NCI-H146 treated with DMSO at 0.1 percent for 48 hours (cell line): Measurements from ENCODE around the gene PLAAT1.

Source experiments
- DNase-seq: peaks from one replicate; lab custom pipeline; 2025; ENCODE audit not compliant: unreplicated experiment; lab: John Stamatoyannopoulos, UW

Gene PLAAT1

DNA sequence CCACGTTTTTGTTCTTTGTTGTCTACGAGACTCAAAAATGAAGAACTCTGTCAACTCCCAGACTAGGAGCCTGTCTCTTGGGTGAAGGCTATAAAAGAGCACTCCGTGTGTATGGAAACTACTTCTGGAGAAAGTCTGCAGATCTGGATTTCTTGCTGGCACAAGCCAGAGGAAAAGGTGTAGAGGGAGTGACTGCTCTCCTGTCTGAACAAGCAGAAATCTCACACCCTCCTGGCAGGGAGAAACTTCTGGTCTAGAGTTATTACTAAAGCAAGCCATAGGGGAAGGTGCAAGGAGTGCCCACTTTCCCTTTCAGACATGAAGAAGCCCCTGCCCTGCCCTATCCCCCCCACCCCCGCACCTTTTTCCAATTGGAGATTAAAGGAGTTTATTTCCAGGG is 9.5 kb downstream of the PLAAT1 start:
- no peak for DNase-seq

DNA sequence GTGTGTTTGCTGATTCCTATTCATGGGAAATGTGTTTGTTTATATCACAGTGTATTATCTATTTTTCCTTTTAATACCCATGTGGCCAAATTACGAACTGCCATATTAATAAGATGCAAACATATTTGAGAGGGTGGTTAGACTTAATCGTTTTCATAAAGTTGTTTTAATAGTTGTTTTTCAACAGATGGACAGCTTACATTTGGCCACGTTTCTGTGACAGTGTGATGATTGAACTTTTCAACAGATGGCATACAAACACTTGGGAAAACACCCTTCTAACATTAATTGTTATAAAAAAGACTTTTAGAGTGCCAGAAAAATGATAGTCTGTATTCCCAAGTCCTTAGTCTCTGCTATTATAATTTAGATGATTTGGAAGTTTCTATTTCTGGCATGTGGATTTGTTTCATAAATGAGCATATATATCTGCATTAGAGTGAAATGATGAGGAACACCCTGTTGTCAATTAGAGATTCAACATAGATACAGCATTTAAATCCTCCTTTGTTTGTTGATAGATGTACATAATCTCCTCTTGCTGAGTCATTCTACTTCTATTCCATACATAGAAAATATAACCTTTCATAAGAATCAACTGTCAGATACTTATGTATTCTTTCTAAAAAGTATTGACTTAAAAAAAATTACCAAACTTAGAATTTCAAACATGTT is 13.1 kb downstream of the PLAAT1 start:
- DNase-seq = no peak

DNA sequence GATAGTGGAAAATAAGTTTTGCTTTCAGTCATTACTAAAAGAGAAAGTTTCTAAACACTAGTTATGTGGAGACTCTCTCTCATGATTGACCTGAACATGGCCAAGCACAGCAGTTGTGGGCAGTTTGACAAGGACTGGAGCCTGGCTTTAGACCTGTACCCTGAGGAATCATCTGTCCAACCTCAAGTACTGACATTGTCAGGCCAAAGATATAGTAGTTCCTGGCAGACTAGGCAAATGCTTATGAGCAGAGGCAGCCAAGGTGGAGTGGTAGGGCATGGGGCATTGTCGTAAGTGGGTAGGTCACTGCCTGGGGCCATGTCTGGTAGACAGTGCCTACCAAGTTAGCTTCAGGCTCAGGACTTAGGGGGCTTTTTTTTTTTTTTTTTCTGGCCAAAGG is 20.9 kb downstream of the PLAAT1 start:
- no peak for DNase-seq

DNA sequence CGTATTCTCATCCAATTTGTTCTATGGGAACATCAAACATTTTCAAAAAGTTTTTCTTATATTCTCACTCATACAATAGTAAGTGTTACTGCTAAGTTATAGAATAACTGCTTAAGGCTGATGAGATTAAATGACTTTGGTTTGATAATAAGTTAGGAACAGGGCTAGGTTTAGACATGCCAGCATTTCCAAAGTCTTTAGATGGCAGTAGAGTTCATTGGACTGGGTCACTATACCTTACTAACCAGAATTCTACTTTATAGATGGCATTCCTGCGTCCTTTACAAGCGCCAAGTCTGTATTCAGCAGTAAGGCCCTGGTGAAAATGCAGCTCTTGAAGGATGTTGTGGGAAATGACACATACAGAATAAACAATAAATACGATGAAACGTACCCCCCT is 21.7 kb downstream of the PLAAT1 start:
- no peak for DNase-seq

DNA sequence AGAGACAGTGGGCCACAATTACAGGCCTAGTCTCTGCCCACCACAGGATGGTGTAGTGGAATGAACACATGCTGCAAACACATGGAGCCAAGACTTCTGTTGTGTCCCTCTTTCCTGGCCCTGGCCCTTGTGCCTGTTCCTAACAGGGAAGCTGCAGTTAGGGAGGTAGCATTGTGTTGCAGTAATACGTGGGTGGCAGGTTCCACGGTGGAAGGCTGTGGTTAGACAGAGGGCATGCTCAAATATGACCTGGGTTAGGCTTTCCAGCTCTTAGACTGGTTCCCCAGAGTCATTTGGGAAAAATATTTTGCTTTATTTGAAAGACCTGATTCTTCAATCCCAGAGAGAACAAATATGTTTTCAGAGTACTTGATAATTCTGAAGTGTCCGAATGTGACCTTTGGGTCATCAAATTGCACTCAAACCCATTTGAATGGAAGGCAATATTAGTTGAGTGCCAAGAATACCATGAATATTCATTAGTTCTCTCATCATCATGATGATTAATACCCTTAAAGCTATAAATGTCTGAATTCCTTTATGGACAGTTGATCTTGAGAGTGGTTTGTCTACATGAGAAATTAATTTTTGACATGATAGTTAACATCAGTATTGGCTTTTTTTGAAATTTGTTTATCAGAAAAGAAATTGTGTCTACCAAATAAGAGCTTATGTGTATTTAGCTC is 28.5 kb downstream of the PLAAT1 start:
- DNase-seq = no peak

DNA sequence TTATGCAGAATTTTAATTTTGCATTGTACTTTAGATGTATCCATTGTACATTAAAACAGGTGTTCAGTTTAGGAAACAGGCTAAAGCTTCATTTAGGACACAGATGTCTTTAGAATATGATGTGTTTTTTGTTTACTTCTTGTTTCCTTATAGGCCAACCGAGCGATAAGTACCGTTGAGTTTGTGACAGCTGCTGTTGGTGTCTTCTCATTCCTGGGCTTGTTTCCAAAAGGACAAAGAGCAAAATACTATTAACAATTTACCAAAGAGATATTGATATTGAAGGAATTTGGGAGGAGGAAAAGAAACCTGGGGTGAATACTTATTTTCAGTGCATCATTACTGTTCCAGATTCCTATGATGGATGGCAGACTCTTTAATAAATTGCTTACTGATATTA is 29.4 kb downstream of the PLAAT1 start:
- no peak for DNase-seq

DNA sequence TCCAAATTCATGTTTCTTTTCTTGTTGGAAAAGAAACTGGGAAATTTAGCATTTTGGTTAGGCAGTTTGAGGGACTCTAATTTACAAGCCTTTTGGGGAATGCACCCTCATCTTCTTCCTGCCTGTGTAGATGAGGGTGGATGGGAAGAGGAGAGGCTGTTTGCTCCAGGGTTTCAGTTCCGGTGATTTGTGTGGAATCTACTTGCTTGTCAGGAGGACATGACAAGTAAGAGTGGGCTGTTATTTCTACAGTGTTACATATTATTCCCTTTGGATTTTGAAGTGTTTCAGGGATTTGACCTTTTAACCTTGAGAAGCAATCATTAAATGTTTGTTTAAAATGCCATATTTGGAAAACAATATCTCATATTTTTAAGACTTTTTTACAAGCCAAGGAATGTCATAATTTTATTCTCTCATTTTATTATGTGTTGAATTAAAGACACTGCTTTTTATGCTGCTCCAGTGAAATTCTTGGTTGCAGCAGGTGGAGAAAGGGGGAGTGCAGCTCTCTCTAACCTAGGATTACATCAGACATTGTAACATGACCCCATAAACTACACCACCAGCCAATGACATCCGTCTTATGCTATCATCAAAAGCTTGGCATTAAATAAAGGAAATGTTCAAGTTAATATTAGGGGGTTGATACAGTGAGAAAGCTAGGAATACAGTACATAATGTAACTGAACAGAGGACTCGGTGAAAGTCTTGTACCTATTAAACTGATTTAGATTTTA is 30.2 kb downstream of the PLAAT1 start:
- DNase-seq = no peak

DNA sequence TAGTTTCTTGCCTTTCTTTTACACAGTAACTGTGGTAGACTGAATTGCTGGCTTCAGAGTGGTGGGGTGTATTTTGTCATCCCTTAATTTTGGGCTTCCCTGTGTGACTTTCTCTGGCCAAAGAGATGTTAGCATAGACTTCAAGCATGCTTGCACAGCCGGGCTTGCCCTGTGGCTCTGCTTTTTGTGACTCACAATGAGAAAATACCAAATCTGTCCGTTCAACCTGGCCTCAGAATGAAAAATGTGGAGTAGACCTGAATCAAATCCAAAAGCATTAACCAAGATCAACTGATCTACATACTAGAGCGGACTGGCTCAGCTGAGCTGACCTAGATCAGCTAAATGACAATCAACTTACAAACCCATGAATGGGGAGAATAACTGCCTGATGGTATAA is 51.4 kb downstream of the PLAAT1 start:
- no peak for DNase-seq

DNA sequence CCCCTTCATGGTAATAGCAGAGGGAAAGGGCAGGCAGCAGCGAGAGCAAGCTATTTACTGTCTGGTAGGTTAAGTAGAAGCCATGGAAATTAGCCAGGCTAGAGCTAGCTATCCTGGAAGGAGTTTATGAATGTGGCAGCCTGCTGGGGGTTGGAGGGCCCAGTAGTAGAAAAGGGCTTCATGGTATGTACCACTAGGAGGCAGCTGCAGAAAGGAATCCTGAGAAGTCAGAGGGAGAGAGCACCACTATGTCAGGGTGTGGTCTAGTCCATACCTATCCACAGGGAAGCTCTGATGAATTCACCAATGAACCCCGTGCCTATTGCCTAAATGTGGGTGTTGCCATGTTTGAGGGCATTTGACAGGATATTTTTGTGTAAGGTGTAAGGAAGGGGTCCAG is 55.0 kb downstream of the PLAAT1 start:
- no peak for DNase-seq

DNA sequence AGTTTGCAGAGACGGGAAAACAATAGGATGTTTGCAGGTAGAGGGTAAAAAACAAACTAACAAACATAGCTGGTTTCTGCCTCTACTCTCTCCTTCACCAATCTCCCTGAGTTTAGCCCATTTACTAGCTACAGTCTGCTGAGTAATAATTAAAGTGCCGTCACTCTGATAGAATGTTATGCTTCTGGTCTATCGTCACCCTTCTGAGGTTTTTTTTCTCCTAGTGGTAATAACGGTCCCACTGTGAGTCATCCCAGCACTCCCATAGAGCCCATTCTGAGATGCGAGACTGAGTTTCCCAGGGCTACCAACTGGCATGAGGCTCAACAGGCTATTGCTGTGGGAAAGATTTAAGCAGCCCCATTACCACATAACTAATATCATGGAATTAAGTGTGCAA is 56.4 kb downstream of the PLAAT1 start:
- DNase-seq = no peak

DNA sequence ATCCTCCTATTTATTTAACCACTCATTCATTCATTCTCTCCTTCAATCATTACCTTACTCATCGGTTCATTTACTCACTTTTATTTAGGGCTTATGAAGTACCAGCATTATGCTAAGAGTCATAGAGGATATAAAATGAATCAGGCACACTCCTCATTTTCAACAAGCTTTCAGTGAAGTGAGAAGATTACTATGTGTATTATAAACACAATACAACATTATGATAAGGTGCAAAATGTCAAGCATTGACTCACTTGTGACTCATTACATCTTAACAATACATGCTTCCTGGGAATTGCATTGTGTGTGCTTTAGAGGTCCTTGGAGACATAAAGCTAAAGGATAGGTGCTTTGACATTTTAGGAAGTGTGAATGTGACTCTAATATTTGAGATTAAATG is 60.4 kb downstream of the PLAAT1 start:
- no peak for DNase-seq

DNA sequence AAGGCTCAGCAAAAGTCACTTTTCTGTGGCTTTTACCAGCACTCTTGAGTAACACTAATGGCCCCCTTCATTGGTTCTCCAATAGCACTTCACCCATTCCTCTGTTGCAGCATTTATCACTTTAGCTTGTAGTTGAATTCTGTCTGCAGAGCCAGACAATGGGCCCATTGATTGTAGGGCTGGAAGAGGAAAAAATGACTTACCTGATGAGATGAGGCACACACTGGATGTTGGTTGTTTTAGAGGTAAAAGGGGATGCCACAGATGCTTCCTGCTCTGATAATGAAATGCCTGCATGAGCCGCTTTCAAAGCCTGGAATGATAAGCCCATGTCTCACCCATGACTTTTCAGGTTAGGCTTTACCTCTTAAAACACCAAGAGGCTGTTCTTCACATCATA is 64.3 kb downstream of the PLAAT1 start:
- no peak for DNase-seq

DNA sequence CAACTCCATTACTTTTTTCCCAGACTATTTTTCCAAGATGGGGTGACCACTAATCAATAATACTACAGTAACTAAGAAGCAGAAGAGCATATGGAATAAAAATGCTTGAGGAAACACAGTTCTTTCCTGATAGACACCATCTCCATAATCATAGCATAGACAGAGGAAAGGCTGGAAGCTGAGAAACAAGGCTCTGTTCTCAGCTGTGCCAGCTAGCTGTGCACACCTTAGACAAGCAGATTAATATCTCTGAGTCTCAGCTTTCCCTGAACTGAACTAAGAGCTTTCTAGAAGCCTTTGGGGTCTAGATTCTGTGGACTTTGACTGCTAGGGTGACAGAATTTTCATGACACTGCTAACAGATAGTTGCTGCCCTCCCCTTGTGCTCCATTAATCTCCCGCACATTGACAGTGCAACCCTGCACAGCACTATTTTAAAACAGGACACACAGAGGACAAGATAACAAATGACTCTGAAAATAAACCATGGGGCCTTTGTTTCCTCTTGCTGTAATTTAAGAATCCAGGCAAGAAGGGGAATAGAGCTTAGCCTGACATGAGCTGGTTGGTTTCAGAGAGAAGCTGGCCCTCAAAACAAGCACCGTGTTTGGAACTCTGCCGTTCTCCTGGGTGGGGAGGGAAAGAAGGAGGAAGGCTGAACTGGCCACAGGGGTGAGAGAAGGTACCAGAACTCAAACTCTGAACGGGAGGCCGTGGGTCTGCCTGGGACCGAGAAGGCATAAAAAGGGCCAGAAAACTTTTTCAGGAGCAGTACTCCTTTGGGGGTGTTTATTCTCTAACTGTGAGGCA is 70.1 kb downstream of the PLAAT1 start:
- DNase-seq = no peak

DNA sequence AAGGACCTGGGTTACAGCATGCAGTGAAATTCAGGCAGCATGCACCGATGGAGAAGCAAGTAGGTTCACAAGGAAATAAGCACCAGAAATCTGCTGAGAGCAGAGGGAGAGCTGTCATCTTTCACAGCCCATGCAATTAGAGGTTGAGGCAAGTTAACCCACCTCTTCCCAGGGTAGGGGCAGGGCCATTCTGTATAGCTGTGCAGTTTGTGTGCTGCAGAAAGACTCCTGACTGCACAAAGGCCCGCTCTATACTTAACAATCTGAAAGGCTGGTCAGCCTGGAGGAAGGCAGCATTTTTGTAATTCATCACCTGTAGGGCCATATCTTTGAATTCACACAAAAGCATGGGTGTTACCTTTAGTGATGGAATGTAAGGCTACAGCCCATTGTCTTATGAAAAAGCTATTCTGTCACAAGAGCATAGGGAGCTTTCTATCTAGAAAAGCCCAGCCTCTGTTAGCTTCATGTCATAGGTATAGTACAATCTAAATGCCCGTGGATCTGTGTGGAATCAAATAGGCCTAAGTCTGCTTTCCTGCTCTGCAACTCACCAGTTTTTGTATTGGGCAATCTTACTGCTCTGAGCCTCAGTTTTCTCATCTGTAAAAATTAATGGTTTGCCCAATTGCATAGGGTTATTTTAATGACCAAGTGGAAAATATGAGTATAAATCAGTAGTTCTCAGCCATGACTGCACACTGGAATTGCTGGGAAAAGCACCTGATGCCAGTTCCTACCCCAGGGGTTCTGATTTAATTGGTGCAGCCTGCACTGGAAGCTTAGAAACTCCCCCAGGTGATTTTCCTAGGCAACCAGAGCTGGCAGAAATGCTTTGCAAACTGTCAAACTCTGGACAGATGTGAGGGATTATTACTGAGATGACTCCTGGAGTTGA is 72.3 kb downstream of the PLAAT1 start:
- no peak for DNase-seq

DNA sequence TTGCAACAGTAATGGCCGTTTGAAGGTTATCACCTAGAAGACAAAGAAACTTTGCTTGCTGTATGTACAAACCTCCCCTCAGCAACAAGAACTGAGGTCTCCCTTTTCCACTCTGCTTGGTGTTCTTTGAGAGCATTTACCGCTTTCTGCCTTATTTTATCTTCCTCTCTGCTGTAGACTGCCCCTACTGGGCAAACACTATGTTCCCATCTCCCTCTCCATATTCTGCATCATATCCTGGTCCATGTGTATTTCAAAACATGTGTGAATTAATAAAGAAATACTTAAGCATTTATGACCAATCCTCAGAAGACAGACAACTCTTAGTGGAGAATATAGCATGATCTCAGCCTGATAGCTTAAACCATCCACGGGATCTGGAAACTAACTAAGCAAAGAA is 73.1 kb downstream of the PLAAT1 start:
- DNase-seq = no peak

DNA sequence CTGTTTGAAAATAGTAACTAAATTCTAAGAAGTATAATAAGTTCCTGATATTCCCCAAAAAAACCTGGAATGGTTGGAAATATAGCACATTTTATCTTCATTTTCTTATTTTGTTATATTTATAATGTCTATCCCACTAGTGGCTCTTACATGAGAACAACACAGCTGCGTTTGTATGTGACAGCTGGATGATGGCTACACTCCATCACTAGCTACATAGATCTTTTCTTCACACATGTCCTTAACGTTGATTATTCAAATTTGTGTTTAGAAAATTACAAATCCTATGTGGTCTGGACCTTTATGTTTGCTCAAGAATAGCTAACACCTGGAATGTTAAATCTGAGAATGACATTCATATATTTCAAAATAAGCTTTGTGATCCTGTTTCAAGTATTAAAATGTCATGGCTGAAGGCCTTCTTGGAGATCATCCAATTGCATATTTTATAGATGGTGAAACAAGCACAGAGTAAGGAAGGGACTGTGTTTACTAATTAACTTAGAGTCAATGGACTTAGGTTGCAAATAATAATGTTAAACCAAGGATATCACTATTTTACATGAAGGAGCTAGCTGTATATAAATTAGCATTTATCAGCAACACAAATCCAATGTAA is 76.8 kb downstream of the PLAAT1 start:
- no peak for DNase-seq
